H54 (cell line): ENCODE data around the gene TIMM8A.

Experiments used
- DNase-seq: peaks from one replicate; pipeline ENCODE4 v3.0.0; 2011; ENCODE audit warnings: low spot score, mixed read lengths; ENCODE audit not compliant: insufficient read length
- FAIRE-seq: peaks from 3 replicates; lab custom pipeline; 2011; peaks lifted over from hg19 to GRCh38; lab: Jason Lieb, UNC
- POLR2A ChIP-seq: IDR thresholded peaks from 2 replicates; pipeline ENCODE4 v1.6.1; 2011; ENCODE audit warnings: low read depth, mild to moderate bottlenecking, low read length

Gene TIMM8A

GRCh38 chrX:101348452-101349192, at the start of gene TIMM8A:
Gene TIMM8A, minus strand, starts transcription at chrX:101348742. Its CDS starts 78 bp downstream, at chrX:101348664.
- peak; percentile 61 for DNase-seq
- FAIRE-seq, result peak; percentile 83
- TF ChIP-seq POLR2A, result peak; percentile 83

- FAIRE-seq (no peak), DNase-seq (no peak)
- TF ChIP-seq POLR2A, result no peak
Observed at GRCh38 chrX:101397779-101398178, 49.2 kb upstream of the TIMM8A start.

- DNase-seq (no peak), FAIRE-seq (no peak)
- TF ChIP-seq POLR2A, result no peak
Observed at GRCh38 chrX:101395789-101396188, 47.2 kb upstream of the TIMM8A start.

GRCh38 chrX:101394372-101394771, 45.8 kb upstream of the TIMM8A start:
- FAIRE-seq (no peak), DNase-seq (no peak)
- no peak for TF ChIP-seq POLR2A

DNA sequence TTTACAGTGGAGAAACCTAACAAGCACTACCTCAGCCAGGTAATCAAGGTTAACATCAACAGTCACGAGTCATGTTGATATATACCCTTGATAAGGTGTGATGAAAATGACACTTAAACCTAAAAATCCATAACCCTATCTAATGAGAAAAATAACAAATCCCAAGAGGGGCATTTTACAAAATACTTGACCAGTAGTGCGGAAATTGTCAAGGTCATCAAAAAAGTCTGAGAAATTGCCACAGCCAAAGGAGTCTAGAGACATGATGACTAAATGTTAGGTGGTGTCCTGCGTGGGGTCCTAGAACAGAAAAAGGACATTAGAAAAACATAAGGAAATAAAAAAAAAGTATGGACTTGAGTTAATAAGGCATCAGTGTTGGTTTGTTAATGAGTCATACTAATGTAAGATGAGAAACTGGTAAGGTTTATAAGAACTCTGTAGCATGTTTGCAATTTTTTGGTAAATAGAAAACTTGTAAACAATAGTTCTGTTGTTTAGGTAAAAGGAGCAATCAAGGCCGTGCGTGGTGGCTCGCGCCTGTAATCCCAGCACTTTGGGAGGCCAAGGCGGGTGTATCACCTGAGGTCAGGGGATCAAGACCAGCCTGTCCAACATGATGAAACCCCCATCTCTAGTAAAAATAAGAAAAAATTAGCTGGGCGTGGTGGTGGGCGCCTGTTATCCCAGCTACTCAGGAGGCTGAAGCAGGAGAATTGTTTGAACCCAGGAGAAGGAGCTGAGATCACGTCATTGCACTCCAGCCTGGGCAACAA, 45.2 kb upstream of the TIMM8A start:
- DNase-seq (no peak), FAIRE-seq (no peak)
- TF ChIP-seq POLR2A, result no peak

DNA sequence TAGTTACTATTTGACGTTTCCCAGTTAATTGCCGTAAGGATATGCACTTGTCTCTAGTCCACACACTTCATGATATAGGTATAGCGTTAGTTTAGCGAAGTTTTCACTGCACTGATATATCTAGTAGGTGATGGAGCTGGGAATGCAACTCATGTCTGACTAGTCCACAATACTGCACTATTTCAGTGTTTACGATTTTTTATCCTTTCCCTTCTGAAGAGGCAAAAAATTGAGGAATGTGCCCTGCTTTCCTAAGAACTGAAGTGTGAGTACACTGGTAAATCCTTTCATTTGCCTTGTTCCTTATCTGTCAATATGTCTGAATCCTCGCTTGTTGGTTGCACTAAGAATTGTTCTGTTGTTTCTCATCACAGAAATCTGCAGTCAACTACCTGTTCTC, 43.3 kb upstream of the TIMM8A start:
- DNase-seq (no peak), FAIRE-seq (no peak)
- TF ChIP-seq POLR2A, result no peak

GRCh38 chrX:101390664-101391525, 42.4 kb upstream of the TIMM8A start, which contains the start of gene RPL36A:
Gene RPL36A, plus strand, starts transcription at chrX:101391011. Its CDS starts 33 bp downstream, at chrX:101391044.
- TF ChIP-seq POLR2A, result peak; percentile 79
- FAIRE-seq (peak; percentile 75), DNase-seq (peak; percentile 54)

- no peak for FAIRE-seq
- DNase-seq, result no peak
- no peak for TF ChIP-seq POLR2A
Observed at GRCh38 chrX:101388604-101389003, 40.1 kb upstream of the TIMM8A start.

- DNase-seq (no peak), FAIRE-seq (no peak)
- no peak for TF ChIP-seq POLR2A
Observed at GRCh38 chrX:101386542-101386885, 38.0 kb upstream of the TIMM8A start.

GRCh38 chrX:101385795-101386541, 37.4 kb upstream of the TIMM8A start, which contains the start of gene BTK:
Gene BTK, minus strand, starts transcription at chrX:101386191. Its CDS starts 10,907 bp downstream, at chrX:101375284.
- TF ChIP-seq POLR2A, result no peak
- DNase-seq, result no peak
- no peak for FAIRE-seq

- no peak for TF ChIP-seq POLR2A
- FAIRE-seq (no peak), DNase-seq (no peak)
Observed at GRCh38 chrX:101385026-101385684, 36.6 kb upstream of the TIMM8A start.

GRCh38 chrX:101383679-101384205, 35.2 kb upstream of the TIMM8A start:
- no peak for FAIRE-seq
- no peak for TF ChIP-seq POLR2A
- no peak for DNase-seq
